Measurements from ENCODE around the gene CDC45. TPM values are rescaled to one million over a fixed set of nuclear protein-coding genes. Genes with fewer than 3 reads are reported as not detected.

CDC45 gene
- total and polyA plus RNA-seq, 10 donors: 1.5 to 7.3 (median 4.9) TPM

GRCh38 chr22:19482297-19482696 is 2.6 kb downstream of the CDC45 start:
- DNase-seq: no peak
- H3K36me3 ChIP-seq: peaks cover 0 to 23% (median 0%) of the 10 kb centered on the region in 6 donors
- H3K4me1 ChIP-seq: peaks cover 8 to 28% (median 21%) of the 10 kb centered on the region in 6 donors
- no peaks in the 10 kb centered on the region for H3K9me3 ChIP-seq
- intact Hi-C loops (cut with DNase I; ENCODE audit: low total_unique reads): no loop called here
- no peak overlapping the region for H3K27ac ChIP-seq
- TF ChIP-seq POLR2A (IDR thresholded peaks at IDR 0.05): no peak
- TF ChIP-seq POLR2AphosphoS5 (IDR thresholded peaks at IDR 0.05): no peak
- no peak for TF ChIP-seq CTCF (IDR thresholded peaks at IDR 0.05 in 8 of 11, conservative IDR thresholded peaks at IDR 0.05 in 3 of 11)
- H3K4me3 ChIP-seq: no peak overlapping the region
- WGBS, 5 donors: 92 to 95% (median 93%) methylated on average over 9 of the region's 9 CpGs
- no peaks in the 10 kb centered on the region for H3K27me3 ChIP-seq (replicated peaks in 1 of 7)

- TF ChIP-seq POLR2AphosphoS5 (IDR thresholded peaks at IDR 0.05) (no peak), POLR2A (IDR thresholded peaks at IDR 0.05) (no peak), CTCF (IDR thresholded peaks at IDR 0.05 in 8 of 11, conservative IDR thresholded peaks at IDR 0.05 in 3 of 11) (no peak)
- H3K36me3 ChIP-seq: peaks cover 0 to 25% (median 0%) of the 10 kb centered on the region in 6 donors
- H3K4me3 ChIP-seq: no peak overlapping the region
- no peaks in the 10 kb centered on the region for H3K27me3 ChIP-seq (replicated peaks in 1 of 7)
- WGBS, 5 donors: 82 to 86% (median 85%) methylated on average over 8 of the region's 8 CpGs
- no peak overlapping the region for H3K27ac ChIP-seq
- intact Hi-C loops (cut with DNase I; ENCODE audit: low total_unique reads): no loop called here
- peaks cover 4 to 15% (median 9%) of the 10 kb centered on the region in 6 donors for H3K4me1 ChIP-seq
- no peaks in the 10 kb centered on the region for H3K9me3 ChIP-seq
- no peak for DNase-seq
Measured at GRCh38 chr22:19483481-19484244, 3.9 kb downstream of the CDC45 start.

DNA sequence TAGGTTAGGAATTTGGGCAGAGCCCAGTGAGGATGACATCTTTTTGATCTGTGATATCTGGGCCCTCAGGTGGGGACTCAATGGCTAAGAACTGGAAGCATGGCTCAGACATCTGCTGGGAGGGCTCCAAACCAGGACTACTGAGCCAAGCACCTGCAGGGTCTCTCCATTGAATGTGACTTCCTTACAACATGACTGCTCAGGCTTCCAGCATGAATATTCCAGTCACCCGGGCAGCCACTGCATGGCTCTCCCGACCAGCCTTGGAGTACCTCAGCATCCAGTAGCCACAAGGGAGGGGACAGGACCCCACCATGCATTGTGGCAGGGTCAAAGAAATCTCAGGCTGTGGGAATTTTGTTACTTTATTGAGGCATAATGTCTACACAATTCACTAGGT is 8.6 kb downstream of the CDC45 start:
- Histone ChIP-seq H3K4me1 (peaks cover 0 to 5% (median 0%) of the 10 kb centered on the region in 6 donors), H3K4me3 (no peak overlapping the region), H3K27me3 (replicated peaks in 1 of 7) (no peaks in the 10 kb centered on the region), H3K36me3 (peaks cover 0 to 28% (median 0%) of the 10 kb centered on the region in 6 donors), H3K9me3 (no peaks in the 10 kb centered on the region), H3K27ac (no peak overlapping the region)
- intact Hi-C loops (cut with DNase I; ENCODE audit: low total_unique reads): no loop called here
- TF ChIP-seq POLR2AphosphoS5 (IDR thresholded peaks at IDR 0.05): no peak
- TF ChIP-seq CTCF (IDR thresholded peaks at IDR 0.05 in 8 of 11, conservative IDR thresholded peaks at IDR 0.05 in 3 of 11): no peak
- TF ChIP-seq POLR2A (IDR thresholded peaks at IDR 0.05): no peak
- DNase-seq: no peak
- WGBS, 5 donors: 88 to 100% (median 95%) methylated on average over 2 of the region's 2 CpGs
